Testis (tissue), 3 donors: ENCODE results near the gene PARS2. TPM values are rescaled to one million over a fixed set of nuclear protein-coding genes. Genes with fewer than 3 reads are reported as not detected.

Source experiments
- DNase-seq: peaks from one replicate; pipeline ENCODE4 v3.0.0-alpha.2; 2019
- H3K27ac ChIP-seq, 2 donors: fragments of 200-600 bp; sonication (generic); one replicate each; pipeline ENCODE4 v1.5.1; 2019
- H3K27me3 ChIP-seq: fragments of 200-600 bp; sonication (generic); one replicate; pipeline ENCODE4 v1.5.1; 2019
- H3K36me3 ChIP-seq: fragments of 200-600 bp; sonication (generic); one replicate; pipeline ENCODE4 v1.5.1; 2017; ENCODE audit warnings: low read depth; ENCODE audit errors: missing control alignments
- H3K4me1 ChIP-seq: fragments of 200-600 bp; sonication (generic); one replicate; pipeline ENCODE4 v1.5.1; 2019
- H3K4me3 ChIP-seq, 2 donors: fragments of 200-600 bp; sonication (generic); one replicate each; pipeline ENCODE4 v1.5.1; 2017 to 2019
- H3K9me3 ChIP-seq: fragments of 200-600 bp; sonication (generic); one replicate; pipeline ENCODE4 v1.5.1; 2017
- CTCF ChIP-seq, 3 experiments: fragments of 450-650 bp in 2 of 3; fragments of 200-600 bp in 1 of 3; sonication (generic) in 1 of 3; IDR thresholded peaks; one replicate each; pipeline ENCODE4 v1.5.1; 2016 to 2019; ENCODE audit warnings: antibody characterized with exemption in 3 of 3, mild to moderate bottlenecking in 2 of 3, moderate library complexity in 1 of 3
- POLR2A ChIP-seq: fragments of 450-650 bp; IDR thresholded peaks from one replicate; pipeline ENCODE4 v1.6.1; 2017; ENCODE audit warnings: antibody characterized with exemption, mild to moderate bottlenecking, moderate library complexity
- WGBS, 2 donors: methylation state at CpG; one replicate each; pipeline ENCODE4 v1.1.5; 2018; 5-methylcytosine and 5-hydroxymethylcytosine counted together
- intact Hi-C: fragments of 100-400 bp; cut with DNase I; formaldehyde crosslinking; loops from one replicate; pipeline ENCODE4 v1.15.1; 2023; ENCODE audit warnings: low total_unique reads
- polyA plus RNA-seq: library from polyadenylated mRNA; stranded (reverse); fragments of 350-450 nt; fragmentation: Illumina TruSeq; extraction: RNeasy Lipid Tissue Mini Kit (QIAGEN cat#74804); gene quantifications from one replicate; pipeline ENCODE4 v1.2.3, GENCODE V29; 2014; ENCODE audit warnings: low read depth, low replicate concordance; ENCODE audit not compliant: insufficient read depth
- total RNA-seq, 2 donors: library from RNA; depleted of rRNA; stranded (reverse); fragments of >200 nt; gene quantifications; one replicate each; pipeline ENCODE4 v1.2.3, GENCODE V29; 2016

PARS2 gene
- total and polyA plus RNA-seq, 3 donors from 2014 or later, result 12.8 to 16.5 (median 13.9) TPM

DNA sequence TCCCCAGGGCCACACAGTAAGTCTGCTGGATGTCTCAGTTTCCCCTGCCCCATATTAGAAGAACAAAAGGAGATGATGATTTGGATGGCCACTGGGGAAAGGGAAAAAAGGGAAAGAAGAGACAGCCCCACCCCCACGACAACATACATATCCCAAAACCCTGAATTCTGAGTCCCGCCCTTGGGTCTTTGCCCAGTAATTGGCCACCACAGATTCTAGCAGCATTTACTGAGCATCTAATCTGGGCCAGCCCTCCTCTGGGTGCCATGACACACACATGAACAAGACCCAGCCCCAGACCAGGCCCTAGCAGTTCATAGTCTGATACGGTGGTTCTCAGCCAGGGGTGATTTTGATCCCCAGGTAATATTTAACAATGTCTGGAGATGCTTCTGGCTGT, 53.9 kb downstream of the PARS2 start:
- Histone ChIP-seq H3K27ac (no peak overlapping the region), H3K9me3 (no peaks in the 10 kb centered on the region), H3K27me3 (no peaks in the 10 kb centered on the region), H3K36me3 (no peaks in the 10 kb centered on the region), H3K4me3 (no peak overlapping the region), H3K4me1 (no peaks in the 10 kb centered on the region)
- intact Hi-C loops, result no loop called here
- DNase-seq, result no peak
- 73 to 91% methylated on average over 3 of the region's 3 CpGs for WGBS, 2 donors
- no peak for TF ChIP-seq CTCF (IDR thresholded peaks at IDR 0.05)
- no peak for TF ChIP-seq POLR2A

GRCh38 chr1:54709547-54710292, 54.6 kb downstream of the PARS2 start:
- H3K27me3 ChIP-seq, result no peaks in the 10 kb centered on the region
- WGBS, 2 donors, result 65 to 82% methylated on average over 6 to 8 of the region's 8 CpGs
- intact Hi-C loops, result no loop called here
- H3K4me1 ChIP-seq, result no peaks in the 10 kb centered on the region
- no peak overlapping the region for H3K27ac ChIP-seq
- no peak for TF ChIP-seq CTCF (IDR thresholded peaks at IDR 0.05)
- TF ChIP-seq POLR2A, result no peak
- H3K9me3 ChIP-seq, result no peaks in the 10 kb centered on the region
- H3K4me3 ChIP-seq, result no peak overlapping the region
- DNase-seq, result no peak
- H3K36me3 ChIP-seq, result no peaks in the 10 kb centered on the region

GRCh38 chr1:54708385-54708784, 55.9 kb downstream of the PARS2 start:
- H3K27me3 ChIP-seq, result no peaks in the 10 kb centered on the region
- no peaks in the 10 kb centered on the region for H3K9me3 ChIP-seq
- no peak for DNase-seq
- H3K36me3 ChIP-seq, result no peaks in the 10 kb centered on the region
- intact Hi-C loops, result no loop called here
- TF ChIP-seq POLR2A, result no peak
- no peak overlapping the region for H3K4me3 ChIP-seq
- no peak overlapping the region for H3K27ac ChIP-seq
- no peaks in the 10 kb centered on the region for H3K4me1 ChIP-seq

Other genes with a start within 250 kb of the PARS2 start
- gene ACOT11, start 216.3 kb downstream of the PARS2 start, total RNA-seq, result 10 to 100 TPM; 19.1 to 33.8 TPM
- gene ACOT11, start 216.3 kb downstream of the PARS2 start, polyA plus RNA-seq, result 4.9 TPM
- gene FAM151A, start 141.0 kb downstream of the PARS2 start, total RNA-seq, result under 1 TPM; 0.56 to 0.94 TPM
- gene FAM151A, start 141.0 kb downstream of the PARS2 start, polyA plus RNA-seq, result 2.2 TPM
- gene MROH7, start 122.7 kb downstream of the PARS2 start, total RNA-seq, result 100 to 1,000 TPM in 1 of 2 donors, 10 to 100 TPM in 1; 72.7 to 236 TPM
- 162 TPM for gene MROH7, start 122.7 kb downstream of the PARS2 start, polyA plus RNA-seq
- gene TTC4, start 48.7 kb downstream of the PARS2 start, total RNA-seq, result 10 to 100 TPM; 25.0 to 35.3 TPM
- gene TTC4, start 48.7 kb downstream of the PARS2 start, polyA plus RNA-seq, result 34.3 TPM
- 1 to 10 TPM in 1 of 2 donors, under 1 TPM in 1; 0.94 to 2.4 TPM for gene TTC22, start 36.8 kb upstream of the PARS2 start, total RNA-seq
- gene TTC22, start 36.8 kb upstream of the PARS2 start, polyA plus RNA-seq, result 1.7 TPM
- 10 to 100 TPM; 48.5 to 75.7 TPM for gene DHCR24, start 122.7 kb upstream of the PARS2 start, total RNA-seq
- 127 TPM for gene DHCR24, start 122.7 kb upstream of the PARS2 start, polyA plus RNA-seq
- gene TMEM61, start 216.1 kb upstream of the PARS2 start, total RNA-seq, result 1 to 10 TPM in 1 of 2 donors, under 1 TPM in 1; 0.31 to 1.1 TPM
- gene TMEM61, start 216.1 kb upstream of the PARS2 start, polyA plus RNA-seq, result 1.4 TPM
- gene BSND, start 234.4 kb upstream of the PARS2 start, total RNA-seq, result under 1 TPM; 0.19 to 0.24 TPM
- 0.32 TPM for gene BSND, start 234.4 kb upstream of the PARS2 start, polyA plus RNA-seq